Mesothelial cell of epicardium (in vitro differentiated cells): ENCODE measurements around the gene PLA2G1B. TPM values are rescaled to one million over a fixed set of nuclear protein-coding genes. Genes with fewer than 3 reads are reported as not detected.
A peak's percentile ranks its signal among the peaks of the same experiment; 100 is the strongest.

ENCODE experiments used
- DNase-seq, 2 experiments: peaks; one replicate each; pipeline ENCODE4 v3.0.0; 2021; ENCODE audit warnings: low spot score in 2 of 2; ENCODE audit not compliant: unreplicated experiment in 2 of 2
- H3K27ac Mint-ChIP-seq: 2 replicates; pipeline ENCODE4 v1.8.0; 2021; ENCODE audit warnings: mixed read lengths
- H3K27me3 Mint-ChIP-seq: 2 replicates; pipeline ENCODE4 v1.8.0; 2021; ENCODE audit warnings: low read depth, mixed read lengths
- H3K36me3 Mint-ChIP-seq: 2 replicates; pipeline ENCODE4 v1.8.0; 2021; ENCODE audit warnings: mixed read lengths
- H3K4me1 Mint-ChIP-seq: 2 replicates; pipeline ENCODE4 v1.8.0; 2021; ENCODE audit warnings: mixed read lengths
- H3K4me3 Mint-ChIP-seq: 2 replicates; pipeline ENCODE4 v1.8.0; 2021; ENCODE audit warnings: mild to moderate bottlenecking, moderate library complexity, mixed read lengths
- H3K9me3 Mint-ChIP-seq: 2 replicates; pipeline ENCODE4 v1.8.0; 2021; ENCODE audit warnings: mixed read lengths
- total RNA-seq: library from RNA; stranded (reverse); gene quantifications from 3 replicates; pipeline ENCODE4 v1.2.1, GENCODE V29; 2021
- TF ChIP-seq, protein P1 (sequence below): fragments of 200-600 bp; sonication (generic); IDR thresholded peaks from one replicate; pipeline ENCODE4 v1.5.0; 2021; ENCODE audit warnings: antibody characterized with exemption; ENCODE audit not compliant: unreplicated experiment

The PLA2G1B gene
- total RNA-seq, 1 donor from 2014 or later = not detected

DNA sequence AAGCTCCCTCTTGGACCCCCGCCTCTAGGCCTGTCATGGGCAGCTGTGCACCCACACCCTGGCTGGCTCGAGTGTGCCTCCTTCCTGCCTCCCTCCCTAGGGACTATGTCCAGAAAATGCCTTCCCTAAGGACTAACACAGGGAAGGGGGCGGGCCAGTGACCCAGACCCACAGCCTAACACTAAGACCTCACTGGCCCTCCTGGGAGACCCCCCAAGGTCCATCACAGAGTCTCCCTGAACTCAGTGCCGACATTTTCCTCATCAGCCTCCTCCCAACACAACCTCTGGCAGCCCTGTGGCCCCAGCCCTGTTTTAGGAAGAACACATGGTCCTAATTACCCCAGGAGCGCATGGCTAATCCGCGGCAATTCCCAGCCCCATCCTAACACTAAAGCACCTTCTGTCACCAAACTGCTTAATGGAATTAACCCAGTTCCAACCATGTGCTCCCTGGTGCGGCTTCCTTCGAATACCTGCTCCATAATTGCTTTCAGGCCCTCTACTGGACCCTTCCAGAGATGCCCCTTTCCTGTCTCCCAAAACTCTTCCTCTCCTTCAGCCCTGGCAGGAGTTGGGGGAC, 35.8 kb upstream of the PLA2G1B start:
- Mint-ChIP-seq H3K4me1 (peaks cover 27% of the 10 kb centered on the region), H3K27ac (peak overlapping the region; percentile 59), H3K4me3 (no peak overlapping the region), H3K36me3 (peaks cover 10% of the 10 kb centered on the region), H3K27me3 (peaks cover 2% of the 10 kb centered on the region), H3K9me3 (no peaks in the 10 kb centered on the region)
- TF ChIP-seq, protein P1, sequence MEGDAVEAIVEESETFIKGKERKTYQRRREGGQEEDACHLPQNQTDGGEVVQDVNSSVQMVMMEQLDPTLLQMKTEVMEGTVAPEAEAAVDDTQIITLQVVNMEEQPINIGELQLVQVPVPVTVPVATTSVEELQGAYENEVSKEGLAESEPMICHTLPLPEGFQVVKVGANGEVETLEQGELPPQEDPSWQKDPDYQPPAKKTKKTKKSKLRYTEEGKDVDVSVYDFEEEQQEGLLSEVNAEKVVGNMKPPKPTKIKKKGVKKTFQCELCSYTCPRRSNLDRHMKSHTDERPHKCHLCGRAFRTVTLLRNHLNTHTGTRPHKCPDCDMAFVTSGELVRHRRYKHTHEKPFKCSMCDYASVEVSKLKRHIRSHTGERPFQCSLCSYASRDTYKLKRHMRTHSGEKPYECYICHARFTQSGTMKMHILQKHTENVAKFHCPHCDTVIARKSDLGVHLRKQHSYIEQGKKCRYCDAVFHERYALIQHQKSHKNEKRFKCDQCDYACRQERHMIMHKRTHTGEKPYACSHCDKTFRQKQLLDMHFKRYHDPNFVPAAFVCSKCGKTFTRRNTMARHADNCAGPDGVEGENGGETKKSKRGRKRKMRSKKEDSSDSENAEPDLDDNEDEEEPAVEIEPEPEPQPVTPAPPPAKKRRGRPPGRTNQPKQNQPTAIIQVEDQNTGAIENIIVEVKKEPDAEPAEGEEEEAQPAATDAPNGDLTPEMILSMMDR = no peak
- DNase-seq = no peak

- no peak for DNase-seq
- H3K36me3 Mint-ChIP-seq = peaks cover 16% of the 10 kb centered on the region
- peaks cover 25% of the 10 kb centered on the region for H3K4me1 Mint-ChIP-seq
- no peaks in the 10 kb centered on the region for H3K9me3 Mint-ChIP-seq
- H3K4me3 Mint-ChIP-seq = peak overlapping the region; percentile 79
- H3K27ac Mint-ChIP-seq = peak overlapping the region; percentile 95
- peaks cover 2% of the 10 kb centered on the region for H3K27me3 Mint-ChIP-seq
- TF ChIP-seq, protein P1 = no peak
Observed at GRCh38 chr12:120362516-120363273, 35.1 kb upstream of the PLA2G1B start.

DNA sequence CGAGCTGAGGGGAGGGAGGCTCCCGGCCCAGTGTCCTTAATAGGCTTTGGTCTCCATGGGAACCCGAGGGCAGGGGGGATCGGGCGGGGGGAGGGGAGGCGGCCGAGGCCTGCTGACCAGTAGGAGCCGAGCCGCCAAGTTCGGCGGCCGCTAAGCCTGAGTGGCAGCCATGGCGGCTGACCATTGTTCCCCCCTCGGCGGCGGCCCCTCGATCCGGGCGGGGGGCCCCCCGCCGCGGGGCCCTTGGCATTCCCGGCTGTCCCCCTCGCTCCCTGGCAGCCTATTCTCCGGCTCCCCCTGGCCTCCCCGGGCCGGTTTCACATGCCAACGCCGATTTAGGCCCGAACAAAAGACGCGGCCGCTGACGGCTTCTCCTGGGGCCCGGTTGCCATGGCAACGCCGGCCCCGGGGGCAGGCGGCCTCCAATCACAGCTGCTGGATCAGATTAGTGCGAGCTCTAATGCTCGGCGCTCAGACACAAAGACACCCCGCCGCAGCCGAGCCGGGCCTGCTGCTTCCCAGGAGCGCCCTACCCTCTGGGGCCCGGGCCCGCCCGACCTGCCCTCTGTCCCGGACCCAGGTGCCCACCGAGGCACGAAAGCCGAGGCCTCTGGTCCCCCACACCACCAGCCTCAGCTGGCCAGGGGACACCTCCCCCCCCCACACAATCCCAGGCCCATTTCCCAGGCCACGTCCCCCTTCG, 34.1 kb upstream of the PLA2G1B start:
- peaks cover 18% of the 10 kb centered on the region for H3K36me3 Mint-ChIP-seq
- H3K27me3 Mint-ChIP-seq = no peaks in the 10 kb centered on the region
- H3K4me1 Mint-ChIP-seq = peaks cover 17% of the 10 kb centered on the region
- peak overlapping the region; percentile 95 for H3K27ac Mint-ChIP-seq
- TF ChIP-seq, protein P1 = no peak
- peak overlapping the region; percentile 79 for H3K4me3 Mint-ChIP-seq
- H3K9me3 Mint-ChIP-seq = no peaks in the 10 kb centered on the region
- DNase-seq = peak; percentile 71 to 85

DNA sequence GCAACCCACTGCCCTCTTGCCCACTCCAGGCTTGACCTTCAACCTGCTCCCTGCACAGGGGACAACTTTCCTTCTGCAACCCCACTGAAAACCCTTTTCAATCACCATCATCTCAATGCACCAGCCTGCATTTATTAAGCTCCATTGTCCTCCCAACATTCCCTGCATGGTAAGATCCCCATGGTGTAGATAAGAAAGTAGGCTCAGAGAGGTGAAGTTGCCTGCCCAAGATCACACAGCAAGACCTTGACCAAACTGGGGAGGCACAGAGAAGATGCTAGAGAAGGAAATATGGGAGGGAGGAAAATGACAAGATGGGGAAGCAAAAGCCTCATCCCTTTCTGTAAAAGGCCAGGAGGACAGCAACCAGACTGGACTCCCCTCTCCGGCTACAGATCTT, 31.5 kb upstream of the PLA2G1B start:
- H3K4me3 Mint-ChIP-seq = no peak overlapping the region
- no peaks in the 10 kb centered on the region for H3K9me3 Mint-ChIP-seq
- DNase-seq = no peak
- TF ChIP-seq, protein P1 = no peak
- peaks cover 21% of the 10 kb centered on the region for H3K36me3 Mint-ChIP-seq
- peaks cover 17% of the 10 kb centered on the region for H3K4me1 Mint-ChIP-seq
- no peak overlapping the region for H3K27ac Mint-ChIP-seq
- no peaks in the 10 kb centered on the region for H3K27me3 Mint-ChIP-seq

GRCh38 chr12:120358412-120359100, 31.0 kb upstream of the PLA2G1B start:
- DNase-seq = no peak
- H3K4me3 Mint-ChIP-seq = no peak overlapping the region

More at GRCh38 chr12:120358412-120359100, 31.0 kb upstream of the PLA2G1B start:
- TF ChIP-seq, protein P1 = no peak
- H3K36me3 Mint-ChIP-seq = peaks cover 20% of the 10 kb centered on the region
- no peaks in the 10 kb centered on the region for H3K27me3 Mint-ChIP-seq
- H3K9me3 Mint-ChIP-seq = no peaks in the 10 kb centered on the region
- peaks cover 15% of the 10 kb centered on the region for H3K4me1 Mint-ChIP-seq
- no peak overlapping the region for H3K27ac Mint-ChIP-seq
